Suprapubic skin (tissue), 4 donors: Measurements from ENCODE around the gene NUP93.

ENCODE experiments used
- CTCF ChIP-seq, 2 donors: fragments of 200-600 bp in 1 of 2; fragments of 450-650 bp in 1 of 2; sonication (generic) in 1 of 2; IDR thresholded peaks; one replicate each; pipeline ENCODE4 v1.5.1; 2016 to 2019; ENCODE audit warnings: antibody characterized with exemption in 2 of 2, mild to moderate bottlenecking in 1 of 2, moderate library complexity in 1 of 2
- EP300 ChIP-seq: sonication (generic); formaldehyde crosslinking; IDR thresholded peaks from one replicate; pipeline ENCODE4 v1.6.1; 2017; ENCODE audit warnings: antibody characterized with exemption
- POLR2A ChIP-seq, 2 donors: fragments of 450-650 bp; IDR thresholded peaks; one replicate each; pipeline ENCODE4 v1.6.1; 2017; ENCODE audit warnings: antibody characterized with exemption in 2 of 2, mild to moderate bottlenecking in 2 of 2, moderate library complexity in 2 of 2
- POLR2AphosphoS5 ChIP-seq, 3 donors: sonication (generic); formaldehyde crosslinking; IDR thresholded peaks; one replicate each; pipeline ENCODE4 v1.6.1; 2017; ENCODE audit warnings: antibody characterized with exemption in 3 of 3

GRCh38 chr16:56835320-56835719, 105.4 kb downstream of the NUP93 start:
- TF ChIP-seq POLR2AphosphoS5 (IDR thresholded peaks at IDR 0.05) = no peak
- no peak for TF ChIP-seq CTCF (IDR thresholded peaks at IDR 0.05)
- TF ChIP-seq POLR2A (IDR thresholded peaks at IDR 0.05) = no peak
- TF ChIP-seq EP300 = no peak
